Endothelial cell of umbilical vein (primary cell): ENCODE measurements around the gene TBC1D9.

Experiments used
- EZH2 ChIP-seq: IDR thresholded peaks from 2 replicates; pipeline ENCODE4 v1.6.1; 2012; ENCODE audit warnings: borderline replicate concordance, low read depth, mild to moderate bottlenecking, moderate library complexity, low read length, inconsistent platforms; ENCODE audit not compliant: severe bottlenecking
- GATA2 ChIP-seq: IDR thresholded peaks from 2 replicates; pipeline ENCODE4 v1.7.0; 2011; ENCODE audit warnings: low read depth, mild to moderate bottlenecking, moderate library complexity, mixed read lengths, low read length; ENCODE audit not compliant: insufficient read length, insufficient read depth
- TF ChIP-seq, protein P1 (sequence below), 2 donors: IDR thresholded peaks; 1 replicate in 1 of 2; 2 replicates in 1 of 2; pipeline ENCODE4 v1.5.1; 2011; ENCODE audit warnings: low read length in 2 of 2, mild to moderate bottlenecking in 2 of 2, moderate library complexity in 2 of 2, control low read depth in 1 of 2, inconsistent platforms in 1 of 2, low read depth in 1 of 2; ENCODE audit not compliant: insufficient read depth in 1 of 2; ENCODE audit errors: extremely low read depth in 1 of 2
- TF ChIP-seq, protein P2 (sequence below): IDR thresholded peaks from 2 replicates; pipeline ENCODE4 v1.6.1; 2011; ENCODE audit not compliant: insufficient read depth, insufficient read length

DNA sequence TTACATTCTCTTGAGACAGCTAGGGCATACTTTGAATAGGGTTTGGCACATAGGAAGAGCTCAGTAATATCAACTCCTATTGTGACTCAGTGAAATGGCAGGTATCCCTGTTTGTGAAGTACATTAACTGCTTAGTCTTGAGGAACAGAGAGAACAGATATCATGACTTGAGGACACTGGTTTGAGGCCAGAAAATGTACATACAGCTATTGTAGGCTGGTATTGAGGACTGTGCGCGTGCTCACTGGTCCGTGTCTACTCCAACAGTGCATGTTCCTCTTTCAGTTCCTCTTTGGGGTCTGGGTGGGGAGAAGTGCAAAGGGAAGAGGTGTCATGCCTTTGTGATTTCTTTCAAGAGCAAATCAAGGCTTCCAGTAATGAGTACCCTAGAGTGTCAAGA lies 34.6 kb upstream of the TBC1D9 start:
- no peak for TF ChIP-seq GATA2
- TF ChIP-seq, protein P1, sequence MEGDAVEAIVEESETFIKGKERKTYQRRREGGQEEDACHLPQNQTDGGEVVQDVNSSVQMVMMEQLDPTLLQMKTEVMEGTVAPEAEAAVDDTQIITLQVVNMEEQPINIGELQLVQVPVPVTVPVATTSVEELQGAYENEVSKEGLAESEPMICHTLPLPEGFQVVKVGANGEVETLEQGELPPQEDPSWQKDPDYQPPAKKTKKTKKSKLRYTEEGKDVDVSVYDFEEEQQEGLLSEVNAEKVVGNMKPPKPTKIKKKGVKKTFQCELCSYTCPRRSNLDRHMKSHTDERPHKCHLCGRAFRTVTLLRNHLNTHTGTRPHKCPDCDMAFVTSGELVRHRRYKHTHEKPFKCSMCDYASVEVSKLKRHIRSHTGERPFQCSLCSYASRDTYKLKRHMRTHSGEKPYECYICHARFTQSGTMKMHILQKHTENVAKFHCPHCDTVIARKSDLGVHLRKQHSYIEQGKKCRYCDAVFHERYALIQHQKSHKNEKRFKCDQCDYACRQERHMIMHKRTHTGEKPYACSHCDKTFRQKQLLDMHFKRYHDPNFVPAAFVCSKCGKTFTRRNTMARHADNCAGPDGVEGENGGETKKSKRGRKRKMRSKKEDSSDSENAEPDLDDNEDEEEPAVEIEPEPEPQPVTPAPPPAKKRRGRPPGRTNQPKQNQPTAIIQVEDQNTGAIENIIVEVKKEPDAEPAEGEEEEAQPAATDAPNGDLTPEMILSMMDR (IDR thresholded peaks at IDR 0.05; ENCODE audit: extremely low read depth in 1 of 2, insufficient read depth in 1 of 2, low read depth in 1 of 2, low read length in 2 of 2) = no peak
- no peak for TF ChIP-seq EZH2
- TF ChIP-seq, protein P2, sequence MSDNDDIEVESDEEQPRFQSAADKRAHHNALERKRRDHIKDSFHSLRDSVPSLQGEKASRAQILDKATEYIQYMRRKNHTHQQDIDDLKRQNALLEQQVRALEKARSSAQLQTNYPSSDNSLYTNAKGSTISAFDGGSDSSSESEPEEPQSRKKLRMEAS = no peak
